Neural progenitor cell (in vitro differentiated cells): ENCODE data around the gene ZNF652. TPM values are rescaled to one million over a fixed set of nuclear protein-coding genes. Genes with fewer than 3 reads are reported as not detected.
"Not testable (repeated sequence)": the region's sequence is repeated elsewhere in the genome, so short reads cannot be mapped to it uniquely, and the experiment has no call there.

ENCODE experiments used
- DNase-seq: peaks from one replicate; pipeline ENCODE4 v3.0.0-alpha.2; 2016; ENCODE audit warnings: low spot score
- H2AFZ ChIP-seq: fragments of 200-600 bp; sonication (generic); replicated peaks from 2 replicates; pipeline ENCODE4 v1.6.1; 2016; ENCODE audit warnings: antibody characterized with exemption
- H3F3A ChIP-seq: fragments of 200-600 bp; sonication (generic); 2 replicates; pipeline ENCODE4 v1.6.1; 2016; ENCODE audit warnings: antibody characterized with exemption, low read depth
- H3K27ac ChIP-seq: fragments of 200-600 bp; sonication (generic); 2 replicates; pipeline ENCODE4 v1.5.1; 2016; ENCODE audit warnings: mild to moderate bottlenecking
- H3K27me3 ChIP-seq: fragments of 200-600 bp; sonication (generic); 2 replicates; pipeline ENCODE4 v1.6.1; 2016; ENCODE audit warnings: mild to moderate bottlenecking, moderate library complexity
- H3K36me3 ChIP-seq: fragments of 200-600 bp; sonication (generic); 2 replicates; pipeline ENCODE4 v1.5.1; 2016
- H3K4me1 ChIP-seq: fragments of 200-600 bp; sonication (generic); 2 replicates; pipeline ENCODE4 v1.6.1; 2016; ENCODE audit warnings: mixed run types
- H3K4me2 ChIP-seq: fragments of 200-600 bp; sonication (generic); 2 replicates; pipeline ENCODE4 v1.6.1; 2016
- H3K4me3 ChIP-seq: fragments of 200-600 bp; sonication (generic); 2 replicates; pipeline ENCODE4 v1.5.1; 2016
- H3K79me2 ChIP-seq: fragments of 200-600 bp; sonication (generic); 2 replicates; pipeline ENCODE4 v1.6.1; 2016; ENCODE audit warnings: low read depth
- H3K9ac ChIP-seq: fragments of 200-600 bp; sonication (generic); 2 replicates; pipeline ENCODE4 v1.6.1; 2016
- H3K9me3 ChIP-seq: fragments of 200-600 bp; sonication (generic); 2 replicates; pipeline ENCODE4 v1.5.1; 2016; ENCODE audit warnings: low read depth
- H4K20me1 ChIP-seq: fragments of 200-600 bp; sonication (generic); 2 replicates; pipeline ENCODE4 v1.6.1; 2016; ENCODE audit warnings: low read depth
- H3K27ac Mint-ChIP-seq: 3 replicates; pipeline ENCODE4 v1.8.0; 2021; ENCODE audit warnings: mixed read lengths
- H3K27me3 Mint-ChIP-seq: 2 replicates; pipeline ENCODE4 v1.8.0; 2022; ENCODE audit warnings: low read depth, mild to moderate bottlenecking, inconsistent platforms, moderate library complexity, mixed read lengths; ENCODE audit not compliant: insufficient read depth
- H3K36me3 Mint-ChIP-seq: 3 replicates; pipeline ENCODE4 v1.8.0; 2021; ENCODE audit warnings: mixed read lengths
- H3K4me1 Mint-ChIP-seq: 3 replicates; pipeline ENCODE4 v1.8.0; 2021; ENCODE audit warnings: mixed read lengths
- H3K4me3 Mint-ChIP-seq: 3 replicates; pipeline ENCODE4 v1.8.0; 2021; ENCODE audit warnings: mild to moderate bottlenecking, moderate library complexity, mixed read lengths
- H3K9me3 Mint-ChIP-seq: 3 replicates; pipeline ENCODE4 v1.8.0; 2020; ENCODE audit warnings: mixed read lengths
- EZH2 ChIP-seq: fragments of 200-600 bp; sonication (generic); IDR thresholded peaks from 2 replicates; pipeline ENCODE4 v1.6.1; 2017; ENCODE audit warnings: antibody characterized with exemption, mild to moderate bottlenecking, moderate library complexity
- EZH2phosphoT487 ChIP-seq: fragments of 200-600 bp; sonication (generic); IDR thresholded peaks from 2 replicates; pipeline ENCODE4 v1.6.1; 2017; ENCODE audit warnings: antibody characterized with exemption
- total RNA-seq: library from RNA; depleted of rRNA; stranded (reverse); fragments of >200 nt; gene quantifications from 2 replicates; pipeline ENCODE4 v1.2.3, GENCODE V29; 2015; ENCODE audit warnings: low replicate concordance
- TF ChIP-seq, protein P1 (sequence below): fragments of 200-600 bp; sonication (generic); IDR thresholded peaks from 2 replicates; pipeline ENCODE4 v1.5.1; 2017; ENCODE audit warnings: antibody characterized with exemption, mild to moderate bottlenecking

Gene ZNF652
- total RNA-seq, 1 donor from 2014 or later: 55.7 TPM

DNA sequence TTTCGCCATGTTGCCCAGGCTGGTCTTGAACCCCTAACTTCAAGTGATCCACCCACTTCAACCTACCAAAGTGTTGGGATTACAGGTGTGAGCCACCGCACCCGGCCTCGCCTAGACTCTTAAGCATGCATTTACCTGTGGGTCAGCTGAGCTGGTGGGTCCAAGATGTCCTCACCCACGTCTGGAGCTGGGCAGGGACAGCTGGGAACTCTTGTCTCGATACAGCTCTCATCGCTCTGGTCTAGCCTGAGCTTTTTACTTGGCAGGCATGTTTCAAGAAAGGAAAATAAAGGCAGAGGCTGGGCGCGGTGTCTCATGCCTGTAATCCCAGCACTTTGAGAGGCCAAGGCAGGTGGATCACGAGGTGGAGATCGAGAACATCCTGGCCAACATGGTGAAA lies 74.6 kb downstream of the ZNF652 start:
- H3K27ac ChIP-seq: no peak overlapping the region
- no peak for DNase-seq
- no peak overlapping the region for H3K4me2 ChIP-seq
- H4K20me1 ChIP-seq: no peaks in the 10 kb centered on the region
- H3K9me3 ChIP-seq: no peaks in the 10 kb centered on the region
- no peaks in the 10 kb centered on the region for H3K27me3 ChIP-seq
- Mint-ChIP-seq H3K27ac (no peak overlapping the region), H3K4me3 (no peak overlapping the region), H3K27me3 (no peaks in the 10 kb centered on the region), H3K4me1 (no peaks in the 10 kb centered on the region), H3K36me3 (no peaks in the 10 kb centered on the region), H3K9me3 (no peaks in the 10 kb centered on the region)
- H3K4me3 ChIP-seq: no peak overlapping the region
- H3K4me1 ChIP-seq: peaks cover 5% of the 10 kb centered on the region
- TF ChIP-seq EZH2phosphoT487 (no peak), EZH2 (no peak)
- TF ChIP-seq, protein P1, sequence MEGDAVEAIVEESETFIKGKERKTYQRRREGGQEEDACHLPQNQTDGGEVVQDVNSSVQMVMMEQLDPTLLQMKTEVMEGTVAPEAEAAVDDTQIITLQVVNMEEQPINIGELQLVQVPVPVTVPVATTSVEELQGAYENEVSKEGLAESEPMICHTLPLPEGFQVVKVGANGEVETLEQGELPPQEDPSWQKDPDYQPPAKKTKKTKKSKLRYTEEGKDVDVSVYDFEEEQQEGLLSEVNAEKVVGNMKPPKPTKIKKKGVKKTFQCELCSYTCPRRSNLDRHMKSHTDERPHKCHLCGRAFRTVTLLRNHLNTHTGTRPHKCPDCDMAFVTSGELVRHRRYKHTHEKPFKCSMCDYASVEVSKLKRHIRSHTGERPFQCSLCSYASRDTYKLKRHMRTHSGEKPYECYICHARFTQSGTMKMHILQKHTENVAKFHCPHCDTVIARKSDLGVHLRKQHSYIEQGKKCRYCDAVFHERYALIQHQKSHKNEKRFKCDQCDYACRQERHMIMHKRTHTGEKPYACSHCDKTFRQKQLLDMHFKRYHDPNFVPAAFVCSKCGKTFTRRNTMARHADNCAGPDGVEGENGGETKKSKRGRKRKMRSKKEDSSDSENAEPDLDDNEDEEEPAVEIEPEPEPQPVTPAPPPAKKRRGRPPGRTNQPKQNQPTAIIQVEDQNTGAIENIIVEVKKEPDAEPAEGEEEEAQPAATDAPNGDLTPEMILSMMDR: no peak
- H3F3A ChIP-seq: peaks cover 16% of the 10 kb centered on the region
- H3K36me3 ChIP-seq: no peaks in the 10 kb centered on the region
- no peaks in the 10 kb centered on the region for H3K79me2 ChIP-seq
- no peak overlapping the region for H3K9ac ChIP-seq
- no peak overlapping the region for H2AFZ ChIP-seq

GRCh38 chr17:49286261-49286973 lies 75.6 kb downstream of the ZNF652 start:
- H4K20me1 ChIP-seq, H3K4me1 ChIP-seq, H3K9me3 Mint-ChIP-seq, H2AFZ ChIP-seq, H3K79me2 ChIP-seq, H3K27me3 ChIP-seq, H3K4me3 ChIP-seq, H3K36me3 ChIP-seq, H3K9me3 ChIP-seq, H3K27ac ChIP-seq, H3K9ac ChIP-seq, H3K27ac Mint-ChIP-seq, H3K4me1 Mint-ChIP-seq, H3K27me3 Mint-ChIP-seq, DNase-seq, H3K4me2 ChIP-seq, H3K4me3 Mint-ChIP-seq, H3F3A ChIP-seq, H3K36me3 Mint-ChIP-seq: not testable (repeated sequence)

GRCh38 chr17:49285716-49286115 lies 76.3 kb downstream of the ZNF652 start:
- Histone ChIP-seq H3F3A (no peaks in the 10 kb centered on the region), H3K9me3 (no peaks in the 10 kb centered on the region), H3K4me3 (no peak overlapping the region), H3K27ac (no peak overlapping the region), H4K20me1 (no peaks in the 10 kb centered on the region), H3K4me2 (peak overlapping the region; percentile 31), H2AFZ (no peak overlapping the region), H3K27me3 (no peaks in the 10 kb centered on the region), H3K79me2 (no peaks in the 10 kb centered on the region), H3K9ac (no peak overlapping the region), H3K4me1 (peaks cover 5% of the 10 kb centered on the region), H3K36me3 (no peaks in the 10 kb centered on the region)
- TF ChIP-seq EZH2phosphoT487: no peak
- TF ChIP-seq, protein P1: no peak
- no peak for TF ChIP-seq EZH2
- H3K4me3 Mint-ChIP-seq: no peak overlapping the region
- peak; percentile 17 for DNase-seq
- H3K27ac Mint-ChIP-seq: no peak overlapping the region
- H3K4me1 Mint-ChIP-seq: no peaks in the 10 kb centered on the region
- no peaks in the 10 kb centered on the region for H3K27me3 Mint-ChIP-seq
- H3K36me3 Mint-ChIP-seq: no peaks in the 10 kb centered on the region
- H3K9me3 Mint-ChIP-seq: no peaks in the 10 kb centered on the region

DNA sequence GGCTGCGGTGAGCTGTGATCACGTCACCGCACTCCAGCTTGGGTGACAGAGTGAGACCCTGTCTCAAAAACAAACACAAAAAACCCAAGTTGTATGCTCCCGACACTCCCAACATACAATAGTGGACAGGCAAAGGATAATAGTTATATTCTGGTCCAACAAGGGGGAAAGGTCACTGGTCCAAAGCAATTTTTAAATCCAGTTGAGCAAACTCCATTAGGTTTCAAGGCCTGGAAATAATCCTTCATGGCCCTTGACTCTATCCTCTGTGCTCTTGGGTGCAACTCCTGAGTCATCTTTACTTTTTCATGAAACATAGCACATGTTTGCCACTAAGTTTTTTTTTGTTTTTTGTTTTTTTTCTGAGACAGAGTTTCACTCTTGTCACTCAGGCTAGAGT lies 81.1 kb downstream of the ZNF652 start:
- no peak overlapping the region for H3K4me2 ChIP-seq
- no peaks in the 10 kb centered on the region for H4K20me1 ChIP-seq
- no peak for DNase-seq
- no peaks in the 10 kb centered on the region for H3K79me2 ChIP-seq
- H3K9me3 ChIP-seq: no peaks in the 10 kb centered on the region
- no peaks in the 10 kb centered on the region for H3F3A ChIP-seq
- H3K4me1 ChIP-seq: peaks cover 2% of the 10 kb centered on the region
- no peak overlapping the region for H3K27ac ChIP-seq
- Mint-ChIP-seq H3K9me3 (no peaks in the 10 kb centered on the region), H3K27ac (no peak overlapping the region), H3K4me3 (no peak overlapping the region), H3K36me3 (no peaks in the 10 kb centered on the region), H3K4me1 (no peaks in the 10 kb centered on the region), H3K27me3 (no peaks in the 10 kb centered on the region)
- TF ChIP-seq, protein P1: no peak
- no peak for TF ChIP-seq EZH2phosphoT487
- TF ChIP-seq EZH2: no peak
- H3K27me3 ChIP-seq: no peaks in the 10 kb centered on the region
- H3K9ac ChIP-seq: no peak overlapping the region
- no peak overlapping the region for H3K4me3 ChIP-seq
- H3K36me3 ChIP-seq: no peaks in the 10 kb centered on the region
- no peak overlapping the region for H2AFZ ChIP-seq
